Measurements from ENCODE around the gene CFAP210. TPM values are rescaled to one million over a fixed set of nuclear protein-coding genes. Genes with fewer than 3 reads are reported as not detected.

CFAP210 gene
- total RNA-seq, 1 donor, result 0.09 TPM

DNA sequence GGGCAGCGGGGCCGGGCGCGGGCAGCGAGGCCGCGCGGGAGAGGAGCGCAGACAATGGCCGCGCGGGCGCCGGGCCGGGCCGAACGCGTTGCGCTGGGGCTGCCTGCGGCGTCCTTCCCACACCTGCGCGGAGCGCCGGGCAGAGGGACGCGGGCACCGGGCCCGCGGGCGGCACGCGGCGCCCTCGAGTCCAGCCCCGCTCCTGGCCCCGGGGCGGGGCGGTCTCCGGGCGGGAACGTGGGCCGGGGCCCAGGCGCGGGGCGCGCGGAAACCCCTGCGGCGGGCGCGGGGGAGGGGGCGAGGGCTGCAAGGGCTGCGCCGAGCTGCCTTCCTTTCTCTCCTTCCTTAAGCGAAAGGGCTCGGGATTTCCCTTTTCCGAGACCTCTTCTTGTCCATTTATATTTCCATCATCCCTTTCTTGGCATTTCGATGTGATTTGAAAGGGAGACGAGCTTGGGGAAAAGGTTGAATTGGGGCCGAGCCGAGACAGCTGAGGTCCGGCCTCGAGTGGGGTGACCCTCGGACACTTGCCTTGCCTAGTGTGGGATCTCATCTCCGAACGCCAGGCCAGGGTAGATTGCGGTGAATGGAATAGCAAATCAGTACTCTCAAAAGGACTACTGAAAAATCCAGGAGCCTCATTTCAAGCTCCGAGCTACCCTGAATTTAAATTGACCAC is 40.1 kb upstream of the CFAP210 start:
- TF ChIP-seq, protein P1, sequence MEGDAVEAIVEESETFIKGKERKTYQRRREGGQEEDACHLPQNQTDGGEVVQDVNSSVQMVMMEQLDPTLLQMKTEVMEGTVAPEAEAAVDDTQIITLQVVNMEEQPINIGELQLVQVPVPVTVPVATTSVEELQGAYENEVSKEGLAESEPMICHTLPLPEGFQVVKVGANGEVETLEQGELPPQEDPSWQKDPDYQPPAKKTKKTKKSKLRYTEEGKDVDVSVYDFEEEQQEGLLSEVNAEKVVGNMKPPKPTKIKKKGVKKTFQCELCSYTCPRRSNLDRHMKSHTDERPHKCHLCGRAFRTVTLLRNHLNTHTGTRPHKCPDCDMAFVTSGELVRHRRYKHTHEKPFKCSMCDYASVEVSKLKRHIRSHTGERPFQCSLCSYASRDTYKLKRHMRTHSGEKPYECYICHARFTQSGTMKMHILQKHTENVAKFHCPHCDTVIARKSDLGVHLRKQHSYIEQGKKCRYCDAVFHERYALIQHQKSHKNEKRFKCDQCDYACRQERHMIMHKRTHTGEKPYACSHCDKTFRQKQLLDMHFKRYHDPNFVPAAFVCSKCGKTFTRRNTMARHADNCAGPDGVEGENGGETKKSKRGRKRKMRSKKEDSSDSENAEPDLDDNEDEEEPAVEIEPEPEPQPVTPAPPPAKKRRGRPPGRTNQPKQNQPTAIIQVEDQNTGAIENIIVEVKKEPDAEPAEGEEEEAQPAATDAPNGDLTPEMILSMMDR (IDR thresholded peaks at IDR 0.05; ENCODE audit: insufficient read depth, low read length), result no peak
- DNase-seq (ENCODE audit: low read depth), result no peak
- peak overlapping the region; percentile 66 for H3K4me3 ChIP-seq (ENCODE audit: low read depth, low read length)

DNA sequence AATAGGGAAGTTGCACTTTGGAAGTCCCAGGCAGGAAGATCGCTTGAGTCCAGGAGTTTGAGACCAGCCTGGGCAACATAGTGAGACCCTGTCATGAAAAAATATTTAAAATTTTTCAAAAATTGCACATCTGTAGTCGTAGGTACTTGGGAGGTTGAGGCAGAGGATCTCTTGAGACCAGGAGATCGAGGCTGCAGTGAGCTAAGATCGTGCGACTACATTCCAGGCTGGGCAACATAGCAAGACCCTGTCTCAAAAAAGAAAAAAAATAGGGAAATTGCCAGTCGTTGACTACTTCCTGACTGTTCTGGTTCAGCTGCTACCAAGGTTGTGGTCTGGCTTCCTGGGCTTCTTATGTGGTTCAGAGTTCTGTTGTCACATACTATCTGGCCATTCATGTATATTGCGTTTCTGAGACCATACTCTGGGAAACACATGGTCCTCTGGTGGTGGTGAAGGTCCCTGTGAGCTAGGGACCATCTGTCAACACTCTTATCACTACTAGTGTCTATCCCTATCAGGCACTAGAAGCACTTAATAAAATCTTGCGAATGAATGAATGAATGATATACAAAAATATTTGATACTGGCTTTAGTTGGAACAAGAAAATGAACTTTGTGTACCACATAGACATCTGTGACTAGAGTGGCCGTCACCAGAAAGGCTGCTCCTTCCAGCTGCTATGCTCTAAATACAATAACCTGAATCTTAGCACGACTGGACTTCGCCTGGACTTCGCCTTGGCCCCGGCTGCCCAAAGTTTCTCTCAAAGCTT is 38.6 kb upstream of the CFAP210 start:
- no peak for DNase-seq (ENCODE audit: low read depth)
- TF ChIP-seq, protein P1 (IDR thresholded peaks at IDR 0.05; ENCODE audit: insufficient read depth, low read length), result no peak
- H3K4me3 ChIP-seq (ENCODE audit: low read depth, low read length), result peak overlapping the region; percentile 66

DNA sequence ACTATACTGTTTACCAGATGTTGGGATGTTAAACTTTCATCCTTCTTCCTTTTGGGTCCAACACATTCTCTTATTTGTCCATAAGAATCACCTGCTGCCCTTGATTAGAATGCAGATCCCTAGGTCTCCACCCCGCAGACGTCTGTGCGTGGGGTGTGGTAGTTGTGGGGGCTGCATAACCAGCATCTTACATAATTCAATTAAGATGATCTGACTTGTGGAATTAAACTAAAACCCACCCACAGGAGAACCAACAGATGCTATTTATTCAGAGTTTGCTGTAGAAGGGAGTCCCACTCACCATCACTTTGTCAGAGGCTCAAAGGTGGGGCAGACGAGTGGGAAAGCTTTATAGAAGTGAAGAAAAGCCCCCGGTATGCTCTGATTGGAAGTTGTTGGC is 37.9 kb upstream of the CFAP210 start:
- TF ChIP-seq, protein P1 (IDR thresholded peaks at IDR 0.05; ENCODE audit: insufficient read depth, low read length), result no peak
- H3K4me3 ChIP-seq (ENCODE audit: low read depth, low read length), result no peak overlapping the region
- DNase-seq (ENCODE audit: low read depth), result no peak

DNA sequence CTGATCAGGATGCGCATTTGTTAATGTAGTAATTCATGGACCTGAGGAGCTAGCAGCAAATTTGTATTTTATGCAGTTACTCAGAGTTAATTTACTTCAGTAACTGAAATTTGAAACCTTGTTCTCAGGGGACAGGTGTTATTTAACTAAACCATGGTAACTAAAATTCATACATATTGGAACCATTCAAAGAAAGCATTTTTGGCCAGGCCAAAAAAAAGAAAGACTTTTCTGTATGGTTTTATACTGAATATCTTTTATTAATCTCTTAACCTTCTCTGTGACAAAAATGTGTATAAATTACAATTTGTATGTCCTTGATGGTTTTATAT is 35.0 kb upstream of the CFAP210 start:
- H3K4me3 ChIP-seq (ENCODE audit: low read depth, low read length), result no peak overlapping the region
- TF ChIP-seq, protein P1 (IDR thresholded peaks at IDR 0.05; ENCODE audit: insufficient read depth, low read length), result no peak
- DNase-seq (ENCODE audit: low read depth), result no peak

DNA sequence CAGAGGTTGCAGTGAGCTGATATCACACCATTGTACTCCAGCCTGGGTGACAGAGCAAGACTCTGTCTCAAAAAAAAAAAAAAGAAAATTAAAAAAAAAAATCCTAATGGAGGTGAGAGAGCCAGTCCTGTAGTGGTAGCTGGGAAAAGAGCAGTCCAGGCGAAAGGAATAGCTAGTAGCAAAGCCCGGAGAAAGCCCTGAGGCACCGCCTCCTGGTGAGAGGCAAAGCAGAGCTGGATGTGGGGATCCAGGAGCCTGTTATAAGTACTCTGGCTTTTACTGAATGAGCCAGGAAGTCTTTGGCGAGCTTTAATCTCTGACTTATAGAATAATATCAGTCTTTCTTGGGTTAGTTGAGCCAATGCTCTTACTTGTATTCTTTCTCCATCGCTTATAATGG is 32.9 kb upstream of the CFAP210 start:
- no peak for DNase-seq (ENCODE audit: low read depth)
- H3K4me3 ChIP-seq (ENCODE audit: low read depth, low read length), result no peak overlapping the region
- TF ChIP-seq, protein P1 (IDR thresholded peaks at IDR 0.05; ENCODE audit: insufficient read depth, low read length), result no peak

DNA sequence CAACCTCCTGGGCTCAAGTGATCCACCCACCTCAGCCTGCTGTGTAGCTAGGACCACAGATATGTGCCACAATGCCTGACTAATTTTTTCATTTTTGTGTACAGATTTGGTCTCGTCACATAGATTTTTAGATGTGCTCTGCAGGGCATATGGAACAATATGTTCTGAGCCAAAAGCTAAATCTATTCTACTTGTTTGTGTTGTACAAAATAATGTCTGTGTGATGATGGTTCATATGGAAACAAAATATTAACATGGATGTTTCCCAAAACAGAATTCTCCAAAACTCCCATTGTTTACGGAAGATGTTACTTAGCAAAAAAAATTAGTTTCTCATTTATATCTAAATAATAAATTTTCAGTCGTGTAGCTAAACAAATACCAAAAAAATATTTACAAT is 26.8 kb upstream of the CFAP210 start:
- no peak for DNase-seq (ENCODE audit: low read depth)
- H3K4me3 ChIP-seq (ENCODE audit: low read depth, low read length), result no peak overlapping the region
- TF ChIP-seq, protein P1 (IDR thresholded peaks at IDR 0.05; ENCODE audit: insufficient read depth, low read length), result no peak
